Middle frontal gyrus (tissue), 1 donor: ENCODE data around the gene CCDC178.
"Not testable (repeated sequence)": the region's sequence is repeated elsewhere in the genome, so short reads cannot be mapped to it uniquely, and the experiment has no call there.

Source experiments
- DNase-seq: peaks from one replicate; pipeline ENCODE4 v3.0.0-alpha.2; 2015; ENCODE audit warnings: low spot score; ENCODE audit errors: extremely low spot score

The CCDC178 gene

GRCh38 chr18:33440060-33441043, at the start of gene CCDC178:
CCDC178 (minus strand) TSS chr18:33440721; CDS start chr18:33412088, 28,633 bp downstream.
- DNase-seq: no peak

- no peak for DNase-seq
These were observed 43.4 kb upstream of the CCDC178 start for GRCh38 chr18:33483908-33484307.

DNA sequence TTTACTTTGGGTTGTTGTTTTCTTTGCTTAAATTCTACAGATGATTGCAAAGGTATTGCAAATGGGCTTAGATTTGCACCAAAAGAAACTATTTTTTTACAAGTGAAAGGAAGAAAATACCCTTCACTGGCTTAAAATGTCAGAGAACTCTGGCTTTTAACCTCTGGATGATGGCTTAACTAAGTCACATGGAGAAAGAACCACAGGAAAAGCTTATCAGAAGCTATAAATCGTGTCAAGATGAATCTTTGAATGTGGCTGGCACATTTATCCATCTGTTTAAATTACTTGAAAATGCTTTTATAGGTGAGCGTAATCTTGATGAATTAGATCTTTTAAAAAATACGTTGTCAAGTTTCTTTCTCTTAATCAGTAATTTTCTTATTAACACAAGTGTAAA, 32.0 kb upstream of the CCDC178 start:
- no peak for DNase-seq

DNA sequence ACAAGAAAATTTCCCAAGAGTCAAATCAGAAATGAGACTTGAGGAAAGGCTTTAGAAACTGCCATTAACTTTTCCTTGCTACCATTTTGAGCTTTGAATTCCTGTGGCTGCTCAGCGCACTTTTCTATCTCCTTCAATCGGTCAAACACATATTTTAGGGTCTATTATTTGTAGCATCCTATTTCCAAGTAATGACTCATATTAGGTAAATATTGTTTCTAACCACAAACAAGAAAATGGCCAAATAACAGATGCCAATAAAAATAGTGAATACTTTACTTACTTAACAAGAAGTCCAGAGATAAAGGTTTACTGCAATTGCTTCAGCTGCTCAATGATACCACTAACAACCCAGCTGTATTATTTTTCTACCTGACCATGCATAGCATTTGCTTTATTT, 29.7 kb upstream of the CCDC178 start:
- no peak for DNase-seq

DNA sequence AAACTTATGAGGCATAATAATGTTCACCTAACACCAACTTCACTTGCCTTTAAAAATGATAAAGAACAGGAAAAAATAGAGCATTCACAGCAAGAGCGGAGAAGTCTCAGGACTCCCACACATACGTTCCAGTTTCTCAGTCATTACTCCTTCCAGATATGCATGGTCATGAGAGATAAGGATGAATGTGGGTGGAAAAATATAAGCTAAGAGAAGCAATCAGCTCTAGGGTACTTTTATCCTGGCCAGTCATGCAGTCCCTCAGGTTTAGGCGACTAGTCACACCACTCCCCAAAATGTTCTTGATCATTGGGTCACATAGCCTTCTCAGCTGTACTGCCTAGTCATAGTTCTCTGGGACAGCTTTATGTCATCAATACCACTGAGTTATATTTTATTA, 29.2 kb upstream of the CCDC178 start:
- DNase-seq: no peak

DNA sequence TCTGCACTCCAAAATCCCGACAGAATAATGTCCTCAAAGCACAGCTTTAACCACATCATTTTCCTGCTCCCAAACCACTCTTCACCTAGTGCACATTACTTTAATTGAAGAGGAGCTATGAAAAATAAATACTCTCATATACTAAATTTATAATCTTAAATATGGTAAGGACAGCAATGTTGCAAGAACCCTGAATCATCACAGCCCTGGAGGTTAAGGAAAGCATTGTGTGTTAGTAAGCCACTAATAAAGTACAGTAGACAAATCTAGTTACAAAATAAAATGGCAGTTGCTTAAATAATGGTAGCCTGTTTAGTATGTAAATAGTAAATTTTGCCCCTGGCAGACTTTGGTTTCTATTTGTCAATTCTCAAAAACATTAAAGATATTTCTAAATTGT, 27.0 kb upstream of the CCDC178 start:
- DNase-seq: no peak

- no peak for DNase-seq
These were observed 26.3 kb upstream of the CCDC178 start for GRCh38 chr18:33466822-33467221.

DNA sequence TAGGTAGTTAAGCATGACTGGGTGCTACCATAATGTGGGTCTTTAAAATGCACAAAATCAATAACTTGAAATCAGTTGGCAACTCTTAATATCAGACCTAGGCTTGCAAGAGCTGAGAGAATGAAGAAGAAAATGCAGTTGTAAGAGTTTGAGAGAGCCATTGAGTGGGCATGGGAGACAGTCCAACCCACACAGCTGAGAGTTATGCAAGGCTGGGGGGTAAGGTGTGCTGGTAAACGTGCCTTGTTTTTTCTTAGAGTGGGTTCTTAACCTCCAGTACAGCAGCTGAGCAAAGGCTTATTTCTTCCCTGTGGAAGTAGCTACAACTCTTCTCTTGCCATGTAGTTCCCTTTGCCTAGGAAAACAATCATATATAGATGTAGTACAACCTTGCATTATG, 20.2 kb upstream of the CCDC178 start:
- DNase-seq: no peak

DNA sequence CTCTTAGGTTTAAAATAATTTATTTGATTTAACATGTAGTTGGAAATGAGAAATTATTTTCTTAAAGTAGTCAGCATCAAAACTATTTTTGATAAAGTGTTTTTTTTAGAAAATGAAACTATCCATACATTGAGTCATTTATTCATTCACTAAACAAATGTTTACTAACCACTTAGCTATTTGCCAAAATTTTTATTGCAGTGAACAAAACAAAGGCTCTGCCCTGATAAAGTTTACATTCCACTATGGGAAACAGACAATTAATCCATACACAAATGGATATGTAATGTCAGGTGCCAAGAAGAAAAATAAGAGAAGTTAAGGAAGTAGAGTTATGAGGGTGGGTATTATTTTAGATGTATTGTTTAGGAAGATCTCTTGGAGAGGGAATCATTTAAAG, 19.1 kb upstream of the CCDC178 start:
- DNase-seq: no peak

- no peak for DNase-seq
These were observed 6.1 kb upstream of the CCDC178 start for GRCh38 chr18:33446604-33447003.

DNA sequence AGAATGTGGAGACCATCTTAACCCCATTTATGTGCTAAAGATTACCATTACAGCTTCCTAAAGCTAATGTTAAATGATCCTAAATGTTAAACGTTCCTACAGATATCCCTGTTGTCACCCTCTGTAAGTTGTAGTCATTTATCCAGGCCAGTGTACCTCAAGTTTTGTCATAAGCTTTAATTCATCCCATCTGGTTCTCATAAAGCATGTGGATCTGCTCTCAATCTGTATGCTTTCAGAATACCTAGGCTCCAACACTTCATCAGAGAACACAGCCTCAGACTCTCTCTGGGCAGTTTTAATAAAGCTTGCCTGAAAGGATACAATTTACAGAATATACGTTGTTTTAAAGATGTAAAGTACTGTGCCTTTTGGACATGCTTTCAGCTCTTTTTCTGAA, 4.2 kb upstream of the CCDC178 start:
- DNase-seq: no peak

DNA sequence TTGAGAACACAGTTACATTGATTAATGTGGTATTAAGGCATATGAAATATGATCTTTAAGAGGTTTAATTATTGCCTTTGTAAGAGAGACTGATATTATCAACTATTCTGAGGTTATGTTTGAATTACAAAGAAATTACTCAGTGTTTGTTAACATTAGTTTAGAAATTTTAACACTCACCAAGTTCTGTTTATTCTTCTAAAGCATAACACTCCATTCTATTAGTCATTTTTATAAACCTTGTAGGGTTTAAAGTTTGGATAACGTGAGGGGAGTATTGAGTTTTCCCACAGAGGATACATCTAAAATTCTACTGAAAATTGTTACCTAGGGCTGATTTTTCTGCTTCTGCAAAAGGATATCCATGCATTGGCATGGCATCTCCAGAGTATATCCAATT, 7.7 kb downstream of the CCDC178 start:
- DNase-seq: no peak

DNA sequence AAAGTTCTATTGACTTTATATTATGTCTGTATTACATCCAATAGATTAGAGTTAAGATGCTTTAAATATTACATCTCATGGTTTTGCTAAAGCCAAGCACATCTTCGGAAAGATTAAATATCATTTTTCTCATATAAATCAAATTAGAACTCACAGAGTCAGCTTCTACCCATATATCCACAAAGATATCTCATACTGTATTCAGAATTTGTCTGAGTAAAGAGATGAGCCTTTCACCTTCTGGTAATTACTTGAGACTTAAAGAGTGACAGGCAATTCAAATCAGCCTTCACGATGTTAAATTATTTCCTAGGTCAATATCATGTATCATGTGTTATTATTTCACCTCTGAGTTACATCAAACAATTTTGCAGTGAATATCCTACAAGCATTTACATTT, 13.0 kb downstream of the CCDC178 start:
- no peak for DNase-seq

DNA sequence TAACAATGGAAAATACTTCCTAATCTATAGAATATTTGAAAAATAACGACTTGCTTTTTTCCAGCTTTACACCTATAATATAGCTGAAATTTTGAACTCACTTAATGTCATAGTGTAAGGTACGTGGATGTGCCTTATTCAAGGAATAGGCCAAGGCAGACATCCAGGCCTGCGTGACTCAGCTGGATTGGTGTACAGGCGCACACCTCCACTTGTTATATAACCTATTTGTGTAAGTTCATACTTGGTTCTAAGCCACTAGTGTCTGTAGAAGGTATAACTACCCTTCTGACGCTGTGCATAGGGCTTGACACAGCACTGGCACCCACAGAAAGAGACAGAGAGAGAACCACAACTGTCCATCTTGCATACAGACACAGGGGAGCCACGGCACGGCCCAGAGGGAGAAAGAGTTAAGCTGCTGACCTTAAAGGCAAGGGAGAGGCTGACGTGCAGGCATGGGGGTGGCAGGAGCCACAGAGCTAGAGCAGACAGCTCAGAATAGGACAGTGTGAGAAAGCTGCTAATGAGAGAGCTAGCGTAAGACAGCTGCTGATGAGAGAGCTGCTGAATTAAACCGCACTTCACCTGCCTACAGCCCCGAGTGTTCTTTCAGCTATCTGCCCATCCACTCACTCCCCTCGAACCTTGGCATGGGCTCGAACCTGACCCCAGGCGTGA, 16.1 kb downstream of the CCDC178 start:
- no peak for DNase-seq

GRCh38 chr18:33421225-33421624, 19.3 kb downstream of the CCDC178 start:
- no peak for DNase-seq

DNA sequence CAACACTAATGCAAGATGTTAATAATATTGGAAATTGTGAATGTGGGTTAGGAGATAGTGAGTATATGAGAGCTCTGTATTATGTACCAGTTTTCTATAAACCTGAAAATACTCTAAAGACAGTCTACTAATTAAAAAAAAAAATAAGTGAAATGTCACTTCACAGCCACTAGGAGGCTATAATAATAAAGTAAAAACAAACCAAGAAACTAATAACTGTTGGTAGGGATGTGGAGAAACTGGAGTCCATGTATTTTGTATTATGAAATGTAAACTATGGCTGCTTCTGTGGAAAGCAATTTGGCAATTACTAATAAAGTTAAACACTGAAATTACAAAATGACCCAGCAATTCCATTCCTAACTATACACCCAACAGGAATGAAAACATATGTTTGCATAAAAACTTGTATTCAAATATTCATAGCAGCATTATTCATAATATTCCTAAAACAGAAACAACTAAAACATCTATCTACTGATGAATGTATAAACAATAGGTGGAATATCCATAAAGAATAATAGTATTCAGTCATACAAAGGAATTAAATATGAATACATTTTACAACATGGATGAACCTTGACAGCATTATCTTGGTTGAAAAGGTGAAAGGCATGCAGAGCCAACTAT, 36.2 kb downstream of the CCDC178 start:
- no peak for DNase-seq

DNA sequence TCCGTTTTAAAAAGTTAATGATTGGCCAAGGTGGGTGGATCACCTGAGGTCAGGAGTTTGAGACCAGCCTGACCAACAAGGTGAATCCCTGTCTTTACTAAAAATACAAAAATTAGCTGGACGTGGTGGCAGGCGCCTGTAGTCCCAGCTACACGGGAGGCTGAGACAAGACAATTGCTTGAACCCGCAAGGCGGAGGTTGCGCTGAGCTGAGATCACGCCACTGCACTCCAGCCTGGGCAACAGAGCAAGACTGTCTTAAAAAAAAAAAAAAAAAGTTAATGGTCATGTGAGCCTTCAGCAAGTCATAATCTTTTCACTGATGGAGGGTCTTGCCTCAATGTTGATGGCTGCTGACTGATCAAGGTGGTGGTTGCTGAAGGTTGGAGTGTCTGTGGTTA, 41.6 kb downstream of the CCDC178 start:
- DNase-seq: not testable (repeated sequence)

DNA sequence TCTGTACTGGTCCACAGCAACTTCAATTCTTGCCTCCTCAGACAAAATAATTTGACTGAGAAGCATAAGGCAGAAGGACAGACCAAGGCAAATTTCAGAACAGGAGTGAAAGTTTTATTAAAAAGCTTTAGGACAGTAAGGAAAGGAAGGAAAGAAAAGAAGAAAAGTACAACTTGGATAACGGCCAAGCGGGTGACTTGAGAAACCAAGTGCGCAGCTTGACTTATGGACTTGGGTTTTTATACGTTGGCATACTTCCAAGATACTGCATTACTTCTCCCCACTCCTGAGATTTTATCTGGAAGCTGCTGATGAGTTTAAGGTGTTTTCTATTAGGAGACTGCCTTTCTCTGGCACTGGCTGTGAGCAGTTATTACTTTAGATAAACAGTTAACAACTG, 64.7 kb downstream of the CCDC178 start:
- DNase-seq: no peak

- no peak for DNase-seq
These were observed 68.1 kb downstream of the CCDC178 start for GRCh38 chr18:33372442-33372841.

DNA sequence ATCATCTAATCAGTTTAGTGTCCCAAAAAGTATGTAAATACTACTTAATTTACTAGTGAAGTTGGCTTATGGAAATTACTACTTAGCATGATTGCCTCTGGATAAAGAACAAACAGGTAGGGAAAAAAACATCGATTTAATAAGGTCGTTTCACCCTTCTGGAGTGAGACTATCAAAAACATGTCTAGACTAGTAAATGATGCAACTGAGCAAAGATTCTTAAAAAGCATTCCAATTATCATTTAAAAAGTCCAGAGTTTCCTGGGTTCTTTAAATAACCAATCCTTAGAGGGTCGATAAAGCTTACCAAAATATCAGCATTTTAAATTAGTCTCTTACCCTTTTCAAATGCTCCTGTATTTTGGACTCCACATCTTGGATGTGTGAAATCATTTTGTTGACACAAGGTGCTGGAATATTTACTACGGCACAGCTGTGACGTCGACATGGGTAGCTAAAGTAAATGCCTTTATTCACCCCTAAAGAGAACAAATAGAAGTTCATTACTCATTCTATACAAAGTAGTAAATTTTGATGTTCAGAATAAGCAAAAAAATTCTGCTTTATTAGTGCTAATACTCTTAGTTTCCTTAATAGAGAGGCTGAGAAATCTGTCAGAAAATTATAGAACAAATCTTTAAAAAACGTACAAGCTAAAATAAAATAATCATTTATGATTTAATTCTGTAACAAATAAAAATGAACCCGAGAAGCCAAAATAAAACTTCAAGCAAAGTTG, 70.6 kb downstream of the CCDC178 start:
- no peak for DNase-seq

- DNase-seq: no peak
These were observed 83.8 kb downstream of the CCDC178 start for GRCh38 chr18:33356735-33357134.
